Liver (tissue), 9 donors: ENCODE measurements around the gene ATP5PD. TPM values are rescaled to one million over a fixed set of nuclear protein-coding genes. Genes with fewer than 3 reads are reported as not detected.
"Not testable (repeated sequence)": the region's sequence is repeated elsewhere in the genome, so short reads cannot be mapped to it uniquely, and the experiment has no call there.

Experiments used
- DNase-seq: peaks from one replicate; pipeline ENCODE4 v3.0.0-alpha.2; 2017; ENCODE audit warnings: low spot score
- H3K27ac ChIP-seq, 2 donors: one replicate each; pipeline ENCODE4 v1.7.0; 2013; ENCODE audit warnings: inconsistent platforms in 2 of 2, low read length in 2 of 2, control low read depth in 1 of 2, low read depth in 1 of 2, mild to moderate bottlenecking in 1 of 2
- H3K27me3 ChIP-seq, 4 donors: one replicate each; pipeline versions ENCODE4 v1.6.1 to v1.7.0; 2013; ENCODE audit warnings: low read length in 3 of 4, inconsistent platforms in 1 of 4, mild to moderate bottlenecking in 1 of 4, moderate library complexity in 1 of 4; ENCODE audit not compliant: control insufficient read depth in 4 of 4, insufficient read depth in 4 of 4
- H3K36me3 ChIP-seq, 4 donors: one replicate each; pipeline versions ENCODE4 v1.6.1 to v1.7.0; 2013; ENCODE audit warnings: low read length in 3 of 4, mild to moderate bottlenecking in 3 of 4, low read depth in 1 of 4, moderate library complexity in 1 of 4; ENCODE audit not compliant: control insufficient read depth in 4 of 4, insufficient read depth in 3 of 4
- H3K4me1 ChIP-seq, 4 donors: one replicate each; pipeline versions ENCODE4 v1.6.1 to v1.7.0; 2013; ENCODE audit warnings: low read length in 3 of 4, mild to moderate bottlenecking in 3 of 4, moderate library complexity in 1 of 4; ENCODE audit not compliant: control insufficient read depth in 4 of 4, insufficient read depth in 4 of 4
- H3K4me3 ChIP-seq, 3 donors: one replicate each; pipeline versions ENCODE4 v1.6.1 to v1.7.0; 2013; ENCODE audit warnings: low read length in 3 of 3, control low read depth in 1 of 3, low read depth in 1 of 3, mild to moderate bottlenecking in 1 of 3
- H3K9ac ChIP-seq, 2 donors: one replicate each; pipeline ENCODE4 v1.7.0; 2013; ENCODE audit warnings: low read length in 2 of 2, mild to moderate bottlenecking in 2 of 2, moderate library complexity in 2 of 2, control low read depth in 1 of 2, low read depth in 1 of 2
- H3K9me3 ChIP-seq, 4 donors: one replicate each; pipeline versions ENCODE4 v1.6.1 to v1.7.0; 2013; ENCODE audit warnings: low read length in 3 of 4; ENCODE audit not compliant: control insufficient read depth in 4 of 4
- HNF4A ChIP-seq, 2 donors: conservative IDR thresholded peaks; 2 replicates each; pipeline ENCODE4 v1.6.1; 2016; ENCODE audit warnings: antibody characterized with exemption in 2 of 2, mild to moderate bottlenecking in 2 of 2
- HNF4G ChIP-seq: IDR thresholded peaks from 2 replicates; pipeline ENCODE4 v1.6.1; 2016; ENCODE audit warnings: antibody characterized with exemption
- RAD21 ChIP-seq, 2 donors: IDR thresholded peaks; 2 replicates each; pipeline ENCODE4 v1.6.1; 2016; ENCODE audit warnings: antibody characterized with exemption in 2 of 2, mild to moderate bottlenecking in 2 of 2
- RXRA ChIP-seq, 2 donors: IDR thresholded peaks; 2 replicates each; pipeline ENCODE4 v1.6.1; 2017 to 2018; ENCODE audit warnings: antibody characterized with exemption in 2 of 2, mild to moderate bottlenecking in 1 of 2
- SP1 ChIP-seq: IDR thresholded peaks from 2 replicates; pipeline ENCODE4 v1.6.1; 2018; ENCODE audit warnings: antibody characterized with exemption, mild to moderate bottlenecking
- WGBS: extraction: QIAGEN DNeasy Blood & Tissue Kit; methylation state at CpG from one replicate; pipeline ENCODE4 v1.1.7; 2013; 5-methylcytosine and 5-hydroxymethylcytosine counted together
- polyA plus RNA-seq, 2 donors: library from polyadenylated mRNA; stranded (reverse) in 1 of 2; unstranded in 1 of 2; fragments of 200-250 nt in 1 of 2; fragments of >200 nt in 1 of 2; fragmentation: Nextera tagmentation in 1 of 2; extraction: Ambion mirVana in 1 of 2; gene quantifications; one replicate each; pipeline versions ENCODE4 v1.2.1 to v1.2.3, GENCODE V29; 2013 to 2015
- total RNA-seq, 2 donors: library from RNA; depleted of rRNA; stranded (reverse); fragments of >200 nt; gene quantifications; one replicate each; pipeline ENCODE4 v1.2.3, GENCODE V29; 2014
- TF ChIP-seq, protein P1 (sequence below): IDR thresholded peaks from 2 replicates; pipeline ENCODE4 v1.6.1; 2016; ENCODE audit warnings: antibody characterized with exemption, mild to moderate bottlenecking
- TF ChIP-seq, protein P2 (sequence below): IDR thresholded peaks from 2 replicates; pipeline ENCODE4 v1.6.1; 2016; ENCODE audit warnings: antibody characterized with exemption
- donor health status: healthy.
- donor health status: healthy.
- donor health status: healthy.
- donor health status: healthy.
- donor health status: healthy.

The ATP5PD gene
- total and polyA plus RNA-seq, 4 donors, result 102 to 378 (median 184) TPM

DNA sequence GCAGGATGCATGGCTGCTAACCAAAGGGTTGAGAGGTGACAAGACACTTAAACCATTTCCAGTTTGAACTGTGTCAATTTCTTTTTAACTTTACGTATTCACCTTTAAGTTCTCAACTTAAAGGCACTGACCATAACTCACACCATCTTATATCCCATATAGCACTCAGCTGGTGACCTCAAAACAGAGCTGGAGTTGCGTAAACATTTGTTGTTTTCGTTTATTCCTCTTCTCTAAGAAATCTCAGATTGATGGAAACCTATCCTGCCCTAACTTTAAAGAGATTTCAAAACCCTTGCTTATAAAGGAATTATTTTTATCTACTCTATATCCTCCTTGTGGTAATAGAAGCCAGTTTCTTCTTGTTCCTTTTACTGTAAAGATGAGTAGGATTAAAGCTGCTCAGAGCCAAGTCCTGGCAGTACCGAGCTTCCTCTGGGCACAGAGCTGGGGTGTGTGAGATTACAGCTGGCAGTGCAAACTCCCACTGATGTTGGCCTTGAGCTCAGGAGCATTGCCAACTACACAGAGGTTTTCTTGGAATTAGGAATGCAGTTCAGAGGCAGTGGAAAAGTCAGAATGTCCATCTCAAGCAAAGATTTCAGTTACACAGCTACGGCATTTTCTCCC, 1.6 kb upstream of the ATP5PD start:
- H3K27ac ChIP-seq, result peak overlapping the region; percentile 46 to 72
- DNase-seq, result no peak
- peaks cover 5 to 18% (median 16%) of the 10 kb centered on the region in 4 donors for H3K4me1 ChIP-seq
- peak overlapping the region in 1 of 2 donors; percentile 94 for H3K9ac ChIP-seq
- H3K27me3 ChIP-seq, result no peaks in the 10 kb centered on the region
- WGBS, result 23% methylated on average over 5 of the region's 5 CpGs
- no peaks in the 10 kb centered on the region for H3K9me3 ChIP-seq
- peak overlapping the region; percentile 70 to 95 (median 92) for H3K4me3 ChIP-seq
- peaks cover 3 to 8% (median 7%) of the 10 kb centered on the region in 4 donors for H3K36me3 ChIP-seq
- TF ChIP-seq SP1, result peak; percentile 26
- TF ChIP-seq HNF4A (conservative IDR thresholded peaks at IDR 0.05), result peak in 1 of 2 donors; percentile 50
- TF ChIP-seq, protein P1, sequence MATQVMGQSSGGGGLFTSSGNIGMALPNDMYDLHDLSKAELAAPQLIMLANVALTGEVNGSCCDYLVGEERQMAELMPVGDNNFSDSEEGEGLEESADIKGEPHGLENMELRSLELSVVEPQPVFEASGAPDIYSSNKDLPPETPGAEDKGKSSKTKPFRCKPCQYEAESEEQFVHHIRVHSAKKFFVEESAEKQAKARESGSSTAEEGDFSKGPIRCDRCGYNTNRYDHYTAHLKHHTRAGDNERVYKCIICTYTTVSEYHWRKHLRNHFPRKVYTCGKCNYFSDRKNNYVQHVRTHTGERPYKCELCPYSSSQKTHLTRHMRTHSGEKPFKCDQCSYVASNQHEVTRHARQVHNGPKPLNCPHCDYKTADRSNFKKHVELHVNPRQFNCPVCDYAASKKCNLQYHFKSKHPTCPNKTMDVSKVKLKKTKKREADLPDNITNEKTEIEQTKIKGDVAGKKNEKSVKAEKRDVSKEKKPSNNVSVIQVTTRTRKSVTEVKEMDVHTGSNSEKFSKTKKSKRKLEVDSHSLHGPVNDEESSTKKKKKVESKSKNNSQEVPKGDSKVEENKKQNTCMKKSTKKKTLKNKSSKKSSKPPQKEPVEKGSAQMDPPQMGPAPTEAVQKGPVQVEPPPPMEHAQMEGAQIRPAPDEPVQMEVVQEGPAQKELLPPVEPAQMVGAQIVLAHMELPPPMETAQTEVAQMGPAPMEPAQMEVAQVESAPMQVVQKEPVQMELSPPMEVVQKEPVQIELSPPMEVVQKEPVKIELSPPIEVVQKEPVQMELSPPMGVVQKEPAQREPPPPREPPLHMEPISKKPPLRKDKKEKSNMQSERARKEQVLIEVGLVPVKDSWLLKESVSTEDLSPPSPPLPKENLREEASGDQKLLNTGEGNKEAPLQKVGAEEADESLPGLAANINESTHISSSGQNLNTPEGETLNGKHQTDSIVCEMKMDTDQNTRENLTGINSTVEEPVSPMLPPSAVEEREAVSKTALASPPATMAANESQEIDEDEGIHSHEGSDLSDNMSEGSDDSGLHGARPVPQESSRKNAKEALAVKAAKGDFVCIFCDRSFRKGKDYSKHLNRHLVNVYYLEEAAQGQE, result no peak
- TF ChIP-seq RAD21 (IDR thresholded peaks at IDR 0.05), result peak in 1 of 2 donors; percentile 22
- TF ChIP-seq RXRA (IDR thresholded peaks at IDR 0.05), result peak in 1 of 2 donors; percentile 30

DNA sequence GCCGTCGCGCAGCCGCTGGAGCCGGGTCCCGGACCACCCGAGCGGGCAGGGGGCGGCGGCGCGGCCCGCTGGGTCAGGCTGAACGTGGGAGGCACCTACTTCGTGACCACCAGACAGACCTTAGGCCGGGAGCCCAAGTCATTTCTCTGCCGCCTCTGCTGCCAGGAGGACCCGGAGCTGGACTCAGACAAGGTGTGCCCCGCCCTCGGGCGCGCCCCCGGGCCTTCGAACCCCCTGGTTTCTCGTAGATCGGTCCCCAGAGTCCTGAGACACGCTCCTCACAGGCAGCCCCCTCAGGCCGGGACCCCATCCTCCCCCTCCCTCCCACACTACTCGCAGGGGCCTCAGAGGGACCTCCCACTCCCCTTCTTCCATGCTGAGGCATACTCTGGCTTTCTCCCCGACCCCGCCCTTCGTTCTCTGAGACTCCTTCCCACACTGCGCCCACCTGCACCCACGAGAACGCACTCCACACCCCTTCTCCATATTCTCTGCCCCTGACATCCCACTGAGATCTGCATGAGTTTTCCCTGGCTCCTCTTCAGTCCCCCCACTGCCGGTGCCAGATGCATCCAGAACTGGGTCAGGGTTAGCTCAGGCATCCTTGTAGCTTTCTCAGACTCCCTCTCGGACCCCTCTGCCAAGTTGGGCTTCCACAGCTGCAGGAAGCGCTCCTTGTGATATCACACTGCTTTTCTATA, 779 bp upstream of the ATP5PD start:
- TF ChIP-seq RXRA (IDR thresholded peaks at IDR 0.05) (no peak), HNF4G (no peak)
- TF ChIP-seq, protein P2, sequence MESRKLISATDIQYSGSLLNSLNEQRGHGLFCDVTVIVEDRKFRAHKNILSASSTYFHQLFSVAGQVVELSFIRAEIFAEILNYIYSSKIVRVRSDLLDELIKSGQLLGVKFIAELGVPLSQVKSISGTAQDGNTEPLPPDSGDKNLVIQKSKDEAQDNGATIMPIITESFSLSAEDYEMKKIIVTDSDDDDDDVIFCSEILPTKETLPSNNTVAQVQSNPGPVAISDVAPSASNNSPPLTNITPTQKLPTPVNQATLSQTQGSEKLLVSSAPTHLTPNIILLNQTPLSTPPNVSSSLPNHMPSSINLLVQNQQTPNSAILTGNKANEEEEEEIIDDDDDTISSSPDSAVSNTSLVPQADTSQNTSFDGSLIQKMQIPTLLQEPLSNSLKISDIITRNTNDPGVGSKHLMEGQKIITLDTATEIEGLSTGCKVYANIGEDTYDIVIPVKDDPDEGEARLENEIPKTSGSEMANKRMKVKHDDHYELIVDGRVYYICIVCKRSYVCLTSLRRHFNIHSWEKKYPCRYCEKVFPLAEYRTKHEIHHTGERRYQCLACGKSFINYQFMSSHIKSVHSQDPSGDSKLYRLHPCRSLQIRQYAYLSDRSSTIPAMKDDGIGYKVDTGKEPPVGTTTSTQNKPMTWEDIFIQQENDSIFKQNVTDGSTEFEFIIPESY, result no peak
- no peaks in the 10 kb centered on the region for H3K9me3 ChIP-seq
- no peaks in the 10 kb centered on the region for H3K27me3 ChIP-seq
- H3K36me3 ChIP-seq, result peaks cover 0 to 5% (median 2%) of the 10 kb centered on the region in 4 donors
- H3K9ac ChIP-seq, result peak overlapping the region; percentile 10 to 94
- peak overlapping the region; percentile 70 to 95 (median 92) for H3K4me3 ChIP-seq
- peaks cover 5 to 18% (median 16%) of the 10 kb centered on the region in 4 donors for H3K4me1 ChIP-seq
- 2% methylated on average over 38 of the region's 38 CpGs for WGBS
- peak overlapping the region; percentile 46 to 72 for H3K27ac ChIP-seq
- peak; percentile 48 for DNase-seq

DNA sequence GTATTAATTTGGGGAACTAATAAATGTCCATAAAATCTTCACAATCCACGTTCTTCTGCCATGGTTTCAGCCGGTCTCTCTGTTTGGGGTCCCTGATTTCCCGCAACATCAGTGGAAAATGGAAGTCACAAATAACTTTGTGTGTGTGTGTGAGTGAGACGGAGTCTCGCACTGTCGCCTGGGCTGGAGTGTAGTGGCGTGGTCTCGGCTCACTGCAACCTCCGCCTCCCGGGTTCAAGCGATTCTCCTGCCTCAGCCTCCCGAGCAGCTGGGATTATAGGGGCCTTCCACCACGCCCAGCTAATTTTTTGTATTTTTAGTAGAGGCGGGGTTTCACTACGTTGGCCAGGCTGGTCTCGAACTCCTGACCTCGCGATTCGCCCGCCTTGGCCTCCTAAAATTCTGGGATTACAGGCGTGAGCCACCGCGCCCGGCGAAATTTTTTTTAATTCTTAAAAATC, 793 bp downstream of the ATP5PD start:
- H3K4me1 ChIP-seq, result peaks cover 5 to 18% (median 16%) of the 10 kb centered on the region in 4 donors
- H3K27ac ChIP-seq, result peak overlapping the region; percentile 99 to 100
- peak overlapping the region; percentile 77 to 97 for H3K9ac ChIP-seq
- peaks cover 4 to 14% (median 10%) of the 10 kb centered on the region in 4 donors for H3K36me3 ChIP-seq
- peak overlapping the region; percentile 90 to 98 (median 92) for H3K4me3 ChIP-seq
- not testable (repeated sequence) for H3K9me3 ChIP-seq, H3K27me3 ChIP-seq, DNase-seq
- WGBS, result 26% methylated on average over 25 of the region's 25 CpGs
